CD4-positive, alpha-beta T cell treated with Interleukin-4 for 1 hour (primary cell): ENCODE results near the gene PACSIN1.

Experiments used
- DNase-seq, 2 donors: peaks; one replicate each; pipeline ENCODE4 v3.0.0-alpha.2; 2020 to 2022

Gene PACSIN1

GRCh38 chr6:34568341-34569201 is 102.7 kb downstream of the PACSIN1 start:
- DNase-seq = no peak

- DNase-seq = no peak
Measured at GRCh38 chr6:34569361-34569973, 103.6 kb downstream of the PACSIN1 start.

GRCh38 chr6:34570066-34570833 is 104.4 kb downstream of the PACSIN1 start:
- no peak for DNase-seq

- no peak for DNase-seq
Measured at GRCh38 chr6:34571388-34571787, 105.5 kb downstream of the PACSIN1 start.

DNA sequence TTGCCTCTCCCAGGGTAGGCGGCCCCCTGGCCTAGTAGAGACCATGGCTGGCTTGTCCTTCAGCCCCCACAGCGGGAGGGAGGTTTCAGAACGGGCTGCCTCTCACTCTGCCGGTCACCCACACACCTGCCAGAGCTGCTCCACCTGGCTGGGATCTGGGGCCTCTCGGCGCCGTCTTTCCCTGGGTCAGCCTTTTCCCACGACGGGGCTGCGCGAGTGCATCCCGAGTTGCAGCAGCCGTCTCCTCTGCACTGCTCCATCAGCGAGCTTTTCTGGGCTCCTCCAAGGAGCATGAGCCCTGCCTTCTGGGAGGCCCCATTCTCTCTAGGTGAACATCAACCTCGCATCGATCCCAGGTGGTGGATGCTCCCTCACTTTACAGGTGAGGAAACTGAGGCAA is 106.1 kb downstream of the PACSIN1 start:
- DNase-seq = no peak

GRCh38 chr6:34572585-34572984 is 106.7 kb downstream of the PACSIN1 start:
- DNase-seq = no peak

DNA sequence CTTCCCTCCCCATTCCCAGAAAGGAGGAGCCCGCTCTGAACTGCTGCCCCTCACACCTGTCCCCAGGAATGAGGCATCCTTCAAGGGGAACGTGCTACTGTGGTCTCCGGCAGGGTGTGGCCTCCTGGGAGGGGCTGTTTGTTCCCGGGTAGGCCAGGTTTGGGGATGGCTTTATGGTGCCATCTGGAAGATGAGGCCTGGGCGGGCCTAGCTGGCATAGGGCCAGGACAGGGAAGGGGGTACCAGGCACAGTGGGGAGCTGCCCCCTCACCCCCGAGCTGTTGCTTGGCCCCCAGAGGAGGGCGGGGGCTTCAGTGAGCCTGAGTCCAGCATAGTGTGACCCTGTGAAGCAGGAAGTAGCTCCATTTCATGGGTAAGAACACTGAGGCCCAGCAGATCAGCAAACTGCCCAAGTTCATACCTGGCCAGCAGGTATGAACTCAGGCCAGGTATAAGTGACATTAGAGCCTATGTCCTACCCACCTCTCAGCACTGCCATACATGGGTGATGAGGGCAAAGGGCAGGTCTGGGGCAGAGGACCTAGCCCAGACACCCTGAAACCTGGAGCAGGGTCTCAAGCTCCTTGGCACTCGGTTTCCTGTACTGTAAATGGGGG is 107.8 kb downstream of the PACSIN1 start:
- DNase-seq = no peak

- no peak for DNase-seq
Measured at GRCh38 chr6:34574647-34575293, 108.9 kb downstream of the PACSIN1 start.

DNA sequence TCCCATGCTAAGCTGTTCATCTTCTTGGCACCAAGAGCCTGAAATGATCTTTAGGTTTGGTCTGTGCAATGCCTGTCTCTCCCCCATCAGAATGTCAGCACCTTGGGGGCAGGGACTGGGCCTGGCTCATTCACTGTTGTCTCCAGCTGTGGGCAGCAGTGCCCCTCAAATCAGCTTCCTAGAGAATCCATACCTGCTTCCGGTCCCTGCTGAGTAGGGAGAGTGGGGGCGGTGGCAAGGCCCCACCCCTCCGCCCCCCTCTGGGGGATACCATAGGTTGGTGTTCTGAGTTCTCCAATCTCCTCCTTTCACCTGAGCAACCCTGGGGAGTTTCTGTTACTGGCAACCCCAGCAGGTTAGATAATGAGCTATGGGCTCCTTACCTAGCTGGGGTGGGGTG is 109.5 kb downstream of the PACSIN1 start:
- DNase-seq = no peak

- DNase-seq = no peak
Measured at GRCh38 chr6:34576286-34576955, 110.5 kb downstream of the PACSIN1 start.

DNA sequence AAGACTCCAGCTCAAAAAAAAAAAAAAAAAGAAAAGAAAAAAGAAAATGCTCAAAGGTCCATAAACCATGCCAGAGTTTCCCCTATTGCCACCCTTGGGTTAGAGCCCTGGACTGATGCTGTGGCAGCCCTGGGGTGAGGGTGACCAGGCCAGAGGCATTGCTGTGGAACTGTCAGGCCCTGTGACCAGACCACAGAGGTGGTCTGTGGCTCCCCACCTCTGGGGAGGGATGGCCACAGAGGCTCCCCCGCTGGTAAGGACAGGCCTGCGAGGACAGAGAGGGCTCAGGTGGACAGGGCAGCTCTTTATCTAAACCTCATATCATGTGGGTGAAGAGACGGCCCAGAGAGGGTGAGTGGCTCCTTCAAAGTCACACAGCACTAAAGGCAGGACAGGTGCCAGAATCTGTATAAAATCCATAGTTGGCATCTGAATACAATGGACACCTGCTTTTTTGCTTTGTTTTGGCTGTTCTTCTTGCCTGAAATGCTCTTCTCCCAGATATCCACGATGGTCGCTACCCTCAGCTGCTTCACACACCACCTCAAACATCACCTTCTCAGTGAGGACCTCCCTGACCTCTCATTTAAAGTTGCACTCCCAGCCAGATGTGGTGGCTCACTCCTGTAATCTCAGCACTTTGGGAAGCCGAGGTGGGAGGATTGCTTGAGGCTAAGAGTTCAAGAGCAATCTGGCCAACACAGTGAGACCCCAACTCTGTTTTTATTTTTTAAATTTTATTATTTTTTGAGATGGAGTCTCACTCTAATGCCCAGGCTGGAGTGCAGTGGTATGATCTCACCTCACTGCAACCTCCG is 112.8 kb downstream of the PACSIN1 start:
- no peak for DNase-seq

- DNase-seq = no peak
Measured at GRCh38 chr6:34580707-34581560, 115.1 kb downstream of the PACSIN1 start.

- DNase-seq = no peak
Measured at GRCh38 chr6:34581561-34581920, 115.7 kb downstream of the PACSIN1 start.

DNA sequence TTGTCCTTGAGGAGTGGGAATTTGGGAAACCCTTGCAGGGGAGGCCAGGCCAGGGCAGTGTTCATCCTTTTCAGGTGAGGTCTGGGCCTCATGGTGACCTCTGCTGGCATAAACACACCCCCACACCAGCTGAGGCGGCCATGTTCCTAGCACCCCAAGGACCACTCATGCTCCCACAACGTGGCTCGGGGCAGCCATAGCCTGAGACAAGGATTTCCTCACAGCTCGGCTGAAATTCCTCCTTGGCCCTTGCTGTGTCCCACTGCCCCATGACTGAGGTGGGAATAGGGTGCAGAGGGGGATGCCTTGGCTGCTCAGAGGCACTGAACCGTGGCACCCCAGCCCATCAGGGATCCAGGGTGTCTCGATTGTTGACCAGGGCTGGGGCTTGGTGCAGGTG is 117.6 kb downstream of the PACSIN1 start:
- no peak for DNase-seq

DNA sequence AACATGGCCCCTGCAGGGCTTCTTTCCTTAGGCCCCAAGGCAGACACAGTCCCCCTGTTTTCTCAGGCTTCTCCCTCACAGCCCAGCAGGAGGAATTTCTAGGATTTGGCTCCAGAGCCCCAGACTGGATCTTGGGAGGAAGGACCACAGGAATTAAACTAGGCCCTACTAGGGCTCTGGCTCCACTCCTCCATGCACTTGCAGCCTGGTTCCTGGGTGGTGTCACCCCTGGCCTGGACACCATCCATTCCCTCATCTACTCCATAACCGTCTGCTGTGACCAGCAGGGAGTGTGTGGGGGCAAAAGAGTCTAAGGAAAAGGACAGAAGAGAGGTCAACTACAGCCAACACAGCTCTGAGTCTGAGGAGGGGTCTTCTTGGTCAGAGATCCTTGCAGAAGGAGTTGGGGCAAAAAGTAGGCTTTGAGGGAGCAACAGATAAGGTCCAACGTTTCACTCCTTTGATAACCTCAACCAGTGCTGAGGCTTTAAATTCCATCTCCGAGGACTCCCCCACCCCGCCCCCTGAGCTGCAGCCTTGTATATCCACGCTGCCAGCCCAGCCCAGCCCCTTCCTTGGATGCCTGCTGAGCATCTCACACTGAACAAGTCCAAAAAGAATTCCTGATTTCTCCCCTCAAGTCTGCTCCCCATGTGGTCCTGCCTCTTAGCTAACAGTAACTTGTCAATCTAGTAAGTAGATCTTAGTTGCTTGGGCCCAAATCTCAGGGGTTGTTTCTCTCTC is 118.2 kb downstream of the PACSIN1 start:
- no peak for DNase-seq

- DNase-seq = no peak
Measured at GRCh38 chr6:34584694-34585093, 118.8 kb downstream of the PACSIN1 start.
